Right ventricle myocardium inferior (tissue), 1 donor: ENCODE data around the gene IMPG1. TPM values are rescaled to one million over a fixed set of nuclear protein-coding genes. Genes with fewer than 3 reads are reported as not detected.

Source experiments
- ATAC-seq: fragments of 200-7000 bp; cut with Tn5 transposase; one replicate; pipeline ENCODE4 v1.9.1; 2020; ENCODE audit warnings: mild to moderate bottlenecking, moderate library complexity
- DNase-seq: peaks from one replicate; pipeline ENCODE4 v3.0.0; 2021; ENCODE audit errors: missing footprints
- intact Hi-C: fragments of 100-400 bp; cut with DNase I; formaldehyde crosslinking; loops from one replicate; pipeline ENCODE4 v1.11.0; 2022
- total RNA-seq: library from RNA; stranded (reverse); fragmentation: NEBNext Ultra II Directional; extraction: Animal tissue kit (Norgen Biotek cat#: 25700); gene quantifications from one replicate; pipeline ENCODE4 v1.2.1, GENCODE V29; 2021
- donor health status: DM: no; HTN: yes; CAD: no; lungs with severe emphysema.

The IMPG1 gene
- total RNA-seq, 1 donor from 2014 or later: not detected

GRCh38 chr6:75963569-75963968 is 108.9 kb downstream of the IMPG1 start:
- intact Hi-C loops: no loop called here
- ATAC-seq: no peak
- DNase-seq: no peak

GRCh38 chr6:75952128-75952527 is 120.3 kb downstream of the IMPG1 start:
- intact Hi-C loops: no loop called here
- DNase-seq (no peak), ATAC-seq (no peak)

- intact Hi-C loops: no loop called here
- ATAC-seq (no peak), DNase-seq (no peak)
Observed at GRCh38 chr6:75947935-75948334, 124.5 kb downstream of the IMPG1 start.

- ATAC-seq (no peak), DNase-seq (no peak)
- intact Hi-C loops: no loop called here
Observed at GRCh38 chr6:75946146-75946831, 126.2 kb downstream of the IMPG1 start.

- ATAC-seq (no peak), DNase-seq (no peak)
- intact Hi-C loops: no loop called here
Observed at GRCh38 chr6:75943381-75943780, 129.1 kb downstream of the IMPG1 start.

- ATAC-seq (no peak), DNase-seq (no peak)
- intact Hi-C loops: no loop called here
Observed at GRCh38 chr6:75941509-75941908, 131.0 kb downstream of the IMPG1 start.

- ATAC-seq (peak; percentile 73), DNase-seq (no peak)
- intact Hi-C loops: no loop called here
Observed at GRCh38 chr6:75940564-75940963, 131.9 kb downstream of the IMPG1 start.

- ATAC-seq: no peak
- intact Hi-C loops: loop anchor here (10.0 kb wide), 2 partner anchors 747 to 927 kb away; no protein-coding TSS in a partner anchor
- no peak for DNase-seq
Observed at GRCh38 chr6:75937846-75938245, 134.6 kb downstream of the IMPG1 start.

GRCh38 chr6:75936682-75937081 is 135.8 kb downstream of the IMPG1 start:
- DNase-seq: no peak
- no peak for ATAC-seq
- intact Hi-C loops: loop anchor here (10.0 kb wide), 2 partner anchors 748 to 928 kb away; no protein-coding TSS in a partner anchor

GRCh38 chr6:75935473-75935793 is 137.0 kb downstream of the IMPG1 start:
- no peak for DNase-seq
- ATAC-seq: no peak
- intact Hi-C loops: loop anchor here (2.0 to 10.0 kb wide), 3 partner anchors 415 to 929 kb away; no protein-coding TSS in a partner anchor

- intact Hi-C loops: loop anchor here (2.0 to 10.0 kb wide), 4 partner anchors 416 to 1522 kb away; no protein-coding TSS in a partner anchor
- DNase-seq: no peak
Observed at GRCh38 chr6:75934643-75935472, 137.6 kb downstream of the IMPG1 start.

GRCh38 chr6:75933387-75933975 is 139.0 kb downstream of the IMPG1 start:
- DNase-seq: no peak
- no peak for ATAC-seq
- intact Hi-C loops: loop anchor here (5.0 to 10.0 kb wide), 3 partner anchors 751 to 1524 kb away; no protein-coding TSS in a partner anchor

More at GRCh38 chr6:75934643-75935472, 137.6 kb downstream of the IMPG1 start:
- ATAC-seq: peak; percentile 60

- ATAC-seq (no peak), DNase-seq (no peak)
- intact Hi-C loops: loop anchor here (5.0 to 10.0 kb wide), 3 partner anchors 753 to 1525 kb away; no protein-coding TSS in a partner anchor
Observed at GRCh38 chr6:75932067-75932466, 140.4 kb downstream of the IMPG1 start.

GRCh38 chr6:75931011-75931680 is 141.3 kb downstream of the IMPG1 start:
- intact Hi-C loops: loop anchor here (5.0 to 10.0 kb wide), 3 partner anchors 754 to 1526 kb away; no protein-coding TSS in a partner anchor
- peak; percentile 69 for DNase-seq

GRCh38 chr6:75926293-75927168 is 145.9 kb downstream of the IMPG1 start:
- DNase-seq: no peak
- no peak for ATAC-seq
- intact Hi-C loops: no loop called here

More at GRCh38 chr6:75931011-75931680, 141.3 kb downstream of the IMPG1 start:
- peak; percentile 25 for ATAC-seq

- intact Hi-C loops: no loop called here
- ATAC-seq (no peak), DNase-seq (no peak)
Observed at GRCh38 chr6:75922226-75922625, 150.2 kb downstream of the IMPG1 start.

GRCh38 chr6:75913040-75913439 is 159.4 kb downstream of the IMPG1 start:
- intact Hi-C loops: no loop called here
- DNase-seq (no peak), ATAC-seq (no peak)

- intact Hi-C loops: no loop called here
Observed at GRCh38 chr6:75907444-75907843, 165.0 kb downstream of the IMPG1 start.

More at GRCh38 chr6:75907444-75907843, 165.0 kb downstream of the IMPG1 start:
- ATAC-seq (no peak), DNase-seq (no peak)
